ENCODE data around the gene SAMD3.

GRCh38 chr6:130116273-130116672 is 106.5 kb downstream of the SAMD3 start:
- TF ChIP-seq CTCF (conservative IDR thresholded peaks at IDR 0.05; ENCODE audit: low read length) (no peak), EZH2phosphoT487 (IDR thresholded peaks at IDR 0.05; ENCODE audit: borderline replicate concordance) (no peak)
